ENCODE results near the gene DYNAP. TPM values are rescaled to one million over a fixed set of nuclear protein-coding genes. Genes with fewer than 3 reads are reported as not detected.

DYNAP gene
- total RNA-seq, 1 experiment from 2014 or later, result not detected

DNA sequence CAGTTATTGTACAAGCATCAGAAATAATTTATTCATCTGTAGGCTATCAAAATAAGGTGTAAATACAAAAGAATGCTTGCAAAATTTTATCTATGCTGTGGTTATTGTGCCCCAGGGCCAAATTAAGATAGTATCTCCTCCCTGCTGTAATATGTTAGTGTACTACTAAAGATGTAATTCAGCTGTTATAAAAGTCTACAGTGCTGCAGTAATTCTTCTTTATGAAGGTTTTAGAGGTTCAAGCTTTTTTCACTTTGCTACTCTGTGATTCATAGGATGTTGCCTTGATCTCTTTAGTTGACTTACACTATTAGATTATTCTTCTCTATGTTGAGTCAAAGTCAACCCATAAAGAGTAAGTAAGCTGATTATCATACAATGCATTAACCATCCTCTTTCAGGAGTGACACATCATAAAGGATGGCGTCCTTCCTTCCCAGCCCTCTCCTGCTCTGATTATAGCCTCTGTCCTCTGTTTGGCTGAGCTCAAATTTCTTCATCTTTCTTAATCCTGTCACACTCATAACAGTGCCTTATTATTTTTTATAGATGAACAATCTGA is 29.3 kb upstream of the DYNAP start:
- Histone ChIP-seq H2AFZ (no peak overlapping the region), H3K9me2 (ENCODE audit: insufficient read depth) (no peaks in the 10 kb centered on the region), H3K36me3 (ENCODE audit: low read depth) (no peaks in the 10 kb centered on the region), H3K4me3 (no peak overlapping the region), H3F3A (ENCODE audit: insufficient read depth, low read depth) (no peaks in the 10 kb centered on the region), H3K9me3 (ENCODE audit: insufficient read depth, low read depth) (no peaks in the 10 kb centered on the region), H3K27me3 (ENCODE audit: insufficient read depth, low read depth) (no peaks in the 10 kb centered on the region), H3K79me2 (ENCODE audit: low read depth) (no peaks in the 10 kb centered on the region), H3K27ac (no peak overlapping the region), H3K4me1 (replicated peaks; ENCODE audit: insufficient read depth) (no peaks in the 10 kb centered on the region), H3K4me2 (no peak overlapping the region), H4K20me1 (ENCODE audit: insufficient read depth) (no peaks in the 10 kb centered on the region)
- no TSS peak for BruUV-seq (replicated peaks)
- ChIA-PET CTCF (no interaction called here), POLR2A (ENCODE audit: unreplicated experiment) (no interaction called here)
- TF ChIP-seq, protein P1, sequence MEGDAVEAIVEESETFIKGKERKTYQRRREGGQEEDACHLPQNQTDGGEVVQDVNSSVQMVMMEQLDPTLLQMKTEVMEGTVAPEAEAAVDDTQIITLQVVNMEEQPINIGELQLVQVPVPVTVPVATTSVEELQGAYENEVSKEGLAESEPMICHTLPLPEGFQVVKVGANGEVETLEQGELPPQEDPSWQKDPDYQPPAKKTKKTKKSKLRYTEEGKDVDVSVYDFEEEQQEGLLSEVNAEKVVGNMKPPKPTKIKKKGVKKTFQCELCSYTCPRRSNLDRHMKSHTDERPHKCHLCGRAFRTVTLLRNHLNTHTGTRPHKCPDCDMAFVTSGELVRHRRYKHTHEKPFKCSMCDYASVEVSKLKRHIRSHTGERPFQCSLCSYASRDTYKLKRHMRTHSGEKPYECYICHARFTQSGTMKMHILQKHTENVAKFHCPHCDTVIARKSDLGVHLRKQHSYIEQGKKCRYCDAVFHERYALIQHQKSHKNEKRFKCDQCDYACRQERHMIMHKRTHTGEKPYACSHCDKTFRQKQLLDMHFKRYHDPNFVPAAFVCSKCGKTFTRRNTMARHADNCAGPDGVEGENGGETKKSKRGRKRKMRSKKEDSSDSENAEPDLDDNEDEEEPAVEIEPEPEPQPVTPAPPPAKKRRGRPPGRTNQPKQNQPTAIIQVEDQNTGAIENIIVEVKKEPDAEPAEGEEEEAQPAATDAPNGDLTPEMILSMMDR (conservative IDR thresholded peaks at IDR 0.05), result no peak
- TF ChIP-seq EZH2 (IDR thresholded peaks at IDR 0.05; ENCODE audit: low read depth), result no peak
- DNase-seq, result no peak
- intact Hi-C loops (cut with micrococcal nuclease; ENCODE audit: unreplicated experiment), result no loop called here

DNA sequence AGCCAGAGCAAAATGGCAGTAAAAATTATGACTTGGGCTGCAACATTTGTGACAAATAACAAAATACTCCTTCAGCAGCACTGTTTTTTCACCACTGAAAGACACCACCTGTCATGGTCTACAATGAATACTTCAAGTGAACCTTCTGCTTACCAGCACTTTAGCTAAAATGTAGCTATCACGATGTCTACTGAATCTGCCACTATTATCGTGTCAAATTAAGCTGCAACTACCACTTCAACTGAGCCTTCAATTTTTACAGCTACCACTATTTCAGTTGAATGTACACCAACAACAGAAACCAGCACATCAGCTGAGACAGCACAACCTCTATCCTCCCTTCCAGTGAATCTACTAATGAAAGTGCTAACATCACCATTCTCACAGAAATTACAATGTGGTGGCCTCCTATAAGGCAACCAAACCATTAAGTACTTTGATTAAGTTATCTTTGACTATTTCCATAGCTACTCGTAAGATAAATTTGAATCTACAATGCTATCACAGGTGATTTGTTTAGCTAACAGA is 10.8 kb upstream of the DYNAP start:
- H3K9me3 ChIP-seq (ENCODE audit: insufficient read depth, low read depth), result no peaks in the 10 kb centered on the region
- H3K9me2 ChIP-seq (ENCODE audit: insufficient read depth), result no peaks in the 10 kb centered on the region
- no peak overlapping the region for H2AFZ ChIP-seq
- CTCF ChIA-PET, result no interaction called here
- no peaks in the 10 kb centered on the region for H3F3A ChIP-seq (ENCODE audit: insufficient read depth, low read depth)
- H3K27ac ChIP-seq, result no peak overlapping the region
- no peaks in the 10 kb centered on the region for H3K36me3 ChIP-seq (ENCODE audit: low read depth)
- no peaks in the 10 kb centered on the region for H3K79me2 ChIP-seq (ENCODE audit: low read depth)
- BruUV-seq (replicated peaks), result no TSS peak
- no peak for DNase-seq
- TF ChIP-seq, protein P1 (conservative IDR thresholded peaks at IDR 0.05), result no peak
- TF ChIP-seq EZH2 (IDR thresholded peaks at IDR 0.05; ENCODE audit: low read depth), result no peak
- H3K27me3 ChIP-seq (ENCODE audit: insufficient read depth, low read depth), result no peaks in the 10 kb centered on the region
- no peak overlapping the region for H3K4me2 ChIP-seq
- intact Hi-C loops (cut with micrococcal nuclease; ENCODE audit: unreplicated experiment), result no loop called here
- H3K4me1 ChIP-seq (replicated peaks; ENCODE audit: insufficient read depth), result no peaks in the 10 kb centered on the region
- POLR2A ChIA-PET (ENCODE audit: unreplicated experiment), result no interaction called here
- no peaks in the 10 kb centered on the region for H4K20me1 ChIP-seq (ENCODE audit: insufficient read depth)
- H3K4me3 ChIP-seq, result no peak overlapping the region

DNA sequence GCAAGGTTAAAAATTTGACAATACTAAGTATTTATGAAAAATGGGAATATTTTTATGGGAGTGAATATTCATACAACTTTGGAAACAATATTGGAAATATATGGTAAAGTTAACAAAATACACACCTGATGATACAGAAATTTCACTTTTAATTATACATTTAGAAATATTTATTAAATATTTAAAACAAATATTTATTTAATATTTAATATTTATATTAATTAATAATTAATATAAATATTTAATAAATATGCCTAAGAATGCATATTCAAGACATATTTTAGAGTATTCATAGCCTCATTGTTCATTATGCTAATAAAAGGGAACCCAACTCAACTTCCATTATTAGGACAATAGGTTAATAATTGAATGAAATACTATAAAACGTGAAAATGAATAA is 7.0 kb upstream of the DYNAP start:
- DNase-seq, result no peak
- Histone ChIP-seq H3K4me2 (no peak overlapping the region), H3K4me3 (no peak overlapping the region), H3K27me3 (ENCODE audit: insufficient read depth, low read depth) (no peaks in the 10 kb centered on the region), H2AFZ (no peak overlapping the region), H3K9me3 (ENCODE audit: insufficient read depth, low read depth) (no peaks in the 10 kb centered on the region), H3K27ac (no peak overlapping the region), H3K36me3 (ENCODE audit: low read depth) (no peaks in the 10 kb centered on the region), H3K4me1 (replicated peaks; ENCODE audit: insufficient read depth) (no peaks in the 10 kb centered on the region), H3K9me2 (ENCODE audit: insufficient read depth) (no peaks in the 10 kb centered on the region), H3F3A (ENCODE audit: insufficient read depth, low read depth) (no peaks in the 10 kb centered on the region), H3K79me2 (ENCODE audit: low read depth) (no peaks in the 10 kb centered on the region), H4K20me1 (ENCODE audit: insufficient read depth) (no peaks in the 10 kb centered on the region)
- intact Hi-C loops (cut with micrococcal nuclease; ENCODE audit: unreplicated experiment), result no loop called here
- TF ChIP-seq, protein P1 (conservative IDR thresholded peaks at IDR 0.05), result no peak
- TF ChIP-seq EZH2 (IDR thresholded peaks at IDR 0.05; ENCODE audit: low read depth), result no peak
- no TSS peak for BruUV-seq (replicated peaks)
- CTCF ChIA-PET, result no interaction called here
- POLR2A ChIA-PET (ENCODE audit: unreplicated experiment), result no interaction called here
